Measurements from ENCODE around the gene ARL4D.

GRCh38 chr17:43373356-43373755, 25.4 kb upstream of the ARL4D start:
- TF ChIP-seq TAF7 (optimal IDR thresholded peaks at IDR 0.05; ENCODE audit: borderline replicate concordance, low read depth, low read length) (no peak), POLR2A (IDR thresholded peaks at IDR 0.05; ENCODE audit: control extremely low read depth in 1 of 2, low read depth in 2 of 2, low read length in 2 of 2) (no peak), ZNF274 (IDR thresholded peaks at IDR 0.05; ENCODE audit: borderline replicate concordance, extremely low read depth, low read length) (no peak), EP300 (IDR thresholded peaks at IDR 0.05; ENCODE audit: borderline replicate concordance in 1 of 2, low read depth in 2 of 2, low read length in 2 of 2) (no peak), CEBPB (IDR thresholded peaks at IDR 0.05; ENCODE audit: low read depth, low read length) (no peak), SAP30 (IDR thresholded peaks at IDR 0.05; ENCODE audit: insufficient read depth, insufficient replicate concordance, low read length) (no peak), RAD21 (IDR thresholded peaks at IDR 0.05 in 1 of 2, conservative IDR thresholded peaks at IDR 0.05 in 1 of 2; ENCODE audit: low read depth in 2 of 2, low read length in 2 of 2) (no peak), HDAC6 (IDR thresholded peaks at IDR 0.05; ENCODE audit: low read depth, low read length) (no peak), JUN (IDR thresholded peaks at IDR 0.05; ENCODE audit: low read depth, low read length) (no peak), POLR2AphosphoS5 (IDR thresholded peaks at IDR 0.05; ENCODE audit: low read depth, low read length) (no peak)
- TF ChIP-seq, protein P1, sequence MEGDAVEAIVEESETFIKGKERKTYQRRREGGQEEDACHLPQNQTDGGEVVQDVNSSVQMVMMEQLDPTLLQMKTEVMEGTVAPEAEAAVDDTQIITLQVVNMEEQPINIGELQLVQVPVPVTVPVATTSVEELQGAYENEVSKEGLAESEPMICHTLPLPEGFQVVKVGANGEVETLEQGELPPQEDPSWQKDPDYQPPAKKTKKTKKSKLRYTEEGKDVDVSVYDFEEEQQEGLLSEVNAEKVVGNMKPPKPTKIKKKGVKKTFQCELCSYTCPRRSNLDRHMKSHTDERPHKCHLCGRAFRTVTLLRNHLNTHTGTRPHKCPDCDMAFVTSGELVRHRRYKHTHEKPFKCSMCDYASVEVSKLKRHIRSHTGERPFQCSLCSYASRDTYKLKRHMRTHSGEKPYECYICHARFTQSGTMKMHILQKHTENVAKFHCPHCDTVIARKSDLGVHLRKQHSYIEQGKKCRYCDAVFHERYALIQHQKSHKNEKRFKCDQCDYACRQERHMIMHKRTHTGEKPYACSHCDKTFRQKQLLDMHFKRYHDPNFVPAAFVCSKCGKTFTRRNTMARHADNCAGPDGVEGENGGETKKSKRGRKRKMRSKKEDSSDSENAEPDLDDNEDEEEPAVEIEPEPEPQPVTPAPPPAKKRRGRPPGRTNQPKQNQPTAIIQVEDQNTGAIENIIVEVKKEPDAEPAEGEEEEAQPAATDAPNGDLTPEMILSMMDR (IDR thresholded peaks at IDR 0.05; ENCODE audit: control extremely low read depth in 1 of 3, insufficient read depth in 1 of 3, low read depth in 1 of 3, low read length in 3 of 3), result no peak
- TF ChIP-seq, protein P2, sequence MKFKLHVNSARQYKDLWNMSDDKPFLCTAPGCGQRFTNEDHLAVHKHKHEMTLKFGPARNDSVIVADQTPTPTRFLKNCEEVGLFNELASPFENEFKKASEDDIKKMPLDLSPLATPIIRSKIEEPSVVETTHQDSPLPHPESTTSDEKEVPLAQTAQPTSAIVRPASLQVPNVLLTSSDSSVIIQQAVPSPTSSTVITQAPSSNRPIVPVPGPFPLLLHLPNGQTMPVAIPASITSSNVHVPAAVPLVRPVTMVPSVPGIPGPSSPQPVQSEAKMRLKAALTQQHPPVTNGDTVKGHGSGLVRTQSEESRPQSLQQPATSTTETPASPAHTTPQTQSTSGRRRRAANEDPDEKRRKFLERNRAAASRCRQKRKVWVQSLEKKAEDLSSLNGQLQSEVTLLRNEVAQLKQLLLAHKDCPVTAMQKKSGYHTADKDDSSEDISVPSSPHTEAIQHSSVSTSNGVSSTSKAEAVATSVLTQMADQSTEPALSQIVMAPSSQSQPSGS (IDR thresholded peaks at IDR 0.05; ENCODE audit: low read length), result no peak
